ENCODE data around the gene AQP5. TPM values are rescaled to one million over a fixed set of nuclear protein-coding genes. Genes with fewer than 3 reads are reported as not detected.

AQP5 gene
- total and polyA plus RNA-seq, 2 of the 8 experiments (the other 6 are each of a cell fraction or from before 2014, with no cell fraction given), result 2.5 to 3.2 TPM

GRCh38 chr12:49974231-49974675 is 12.6 kb downstream of the AQP5 start:
- no peak overlapping the region for H2BK5ac ChIP-seq (ENCODE audit: low read depth, low read length)
- TF ChIP-seq CTCF (IDR thresholded peaks at IDR 0.05; ENCODE audit: control extremely low read depth in 1 of 3, insufficient read depth in 1 of 3, low read depth in 1 of 3, low read length in 3 of 3), result peak in 2 of 3 experiments; percentile 50 to 52; a peak in 3 of 4 replicates
- peak; percentile 45 to 58 for TF ChIP-seq RAD21 (IDR thresholded peaks at IDR 0.05 in 1 of 2, conservative IDR thresholded peaks at IDR 0.05 in 1 of 2; ENCODE audit: low read depth in 2 of 2, low read length in 2 of 2)
- no peak for TF ChIP-seq PHF8 (conservative IDR thresholded peaks at IDR 0.05; ENCODE audit: low read depth, low read length)
- peak in 1 of 2 experiments; percentile 54 for DNase-seq (ENCODE audit: low read depth in 1 of 2, low spot score in 2 of 2)
- no peaks in the 10 kb centered on the region for H3K9me3 ChIP-seq (ENCODE audit: insufficient read depth in 2 of 2, low read depth in 1 of 2, low read length in 1 of 2)
- H3K56ac ChIP-seq (replicated peaks; ENCODE audit: insufficient read length, low read depth, low read length), result no peak overlapping the region
- no peaks in the 10 kb centered on the region for H3K36me3 ChIP-seq (ENCODE audit: control insufficient read depth in 2 of 4, insufficient read depth in 4 of 4, low read length in 3 of 4)
- H3K79me2 ChIP-seq (ENCODE audit: control insufficient read depth in 1 of 2, insufficient read depth in 2 of 2, low read length in 2 of 2), result no peaks in the 10 kb centered on the region
- CTCF ChIA-PET (ENCODE audit: partially characterized antibody), result interaction anchor here (0.6 to 23.0 kb wide), 19 partner anchors 5 to 1822 kb away, joined by 3 to 420 read pairs (median 3); partner anchors contain the start of genes AQP5, AQP6 and ASIC1
- POLR2A ChIA-PET (ENCODE audit: partially characterized antibody), result no interaction called here
- H3K27me3 ChIP-seq (replicated peaks in 1 of 4; ENCODE audit: control insufficient read depth in 3 of 4, extremely low read depth in 1 of 4, insufficient read depth in 3 of 4, low read length in 3 of 4), result peaks cover 0 to 4% (median 2%) of the 10 kb centered on the region in 4 experiments; a peak in 2 of 7 replicates
- H3K9ac ChIP-seq (replicated peaks in 1 of 4; ENCODE audit: extremely low read depth in 1 of 4, low read depth in 3 of 4, low read length in 3 of 4), result no peak overlapping the region
- H2BK15ac ChIP-seq (ENCODE audit: low read length), result 0 out of 2 replicates have a peak overlapping the region, but pooled peaks have one; percentile 72
- H4K91ac ChIP-seq (replicated peaks; ENCODE audit: insufficient read length, low read length), result no peak overlapping the region
- H2AK5ac ChIP-seq (ENCODE audit: low read depth, low read length), result no peak overlapping the region
- H4K5ac ChIP-seq (ENCODE audit: insufficient read length, low read depth, low read length), result no peak overlapping the region
- H4K20me1 ChIP-seq (replicated peaks in 1 of 2; ENCODE audit: control insufficient read depth in 1 of 2, insufficient read depth in 2 of 2, low read length in 2 of 2), result no peaks in the 10 kb centered on the region
- H3K27ac ChIP-seq (ENCODE audit: low read depth, low read length), result no peak overlapping the region
- peak overlapping the region; percentile 16; the same call in 1 of the 2 replicates for H4K8ac ChIP-seq (ENCODE audit: extremely low read depth, insufficient read depth, low read length)
- H3K4me2 ChIP-seq (ENCODE audit: insufficient read depth in 1 of 2, low read depth in 2 of 2, low read length in 2 of 2), result no peak overlapping the region
- no peak for FAIRE-seq
- no peak overlapping the region for H3K14ac ChIP-seq (ENCODE audit: insufficient read length)
- H2BK20ac ChIP-seq (ENCODE audit: low read length), result no peak overlapping the region
- no peak overlapping the region for H2BK120ac ChIP-seq (replicated peaks; ENCODE audit: low read depth, low read length)
- no peak overlapping the region for H2BK12ac ChIP-seq (ENCODE audit: low read depth, low read length)
- H3K23me2 ChIP-seq (ENCODE audit: low read depth, low read length), result no peaks in the 10 kb centered on the region
- WGBS, 2 experiments (ENCODE audit: extremely low coverage in 1 of 2, insufficient coverage in 1 of 2, insufficient read length in 1 of 2, insufficient replicate concordance in 2 of 2, low coverage in 1 of 2, low lambda C conversion rate in 2 of 2, missing lambda C conversion rate in 1 of 2), result 89% methylated on average over 14 of the region's 15 CpGs; no CpG with 5 or more reads in 1 of the 2 experiments
- no peak overlapping the region for H3K18ac ChIP-seq (ENCODE audit: extremely low read depth, low read length)
- H3K4ac ChIP-seq (replicated peaks; ENCODE audit: insufficient read length, low read depth, low read length), result no peak overlapping the region
- H2AFZ ChIP-seq (ENCODE audit: low read length), result no peak overlapping the region
- H3K4me3 ChIP-seq (ENCODE audit: extremely low read depth in 1 of 4, insufficient read depth in 2 of 4, low read depth in 3 of 4, low read length in 4 of 4), result no peak overlapping the region
- no peak overlapping the region for H3K23ac ChIP-seq (ENCODE audit: insufficient read length)
- H3K4me1 ChIP-seq (replicated peaks in 1 of 4; ENCODE audit: control insufficient read depth in 3 of 4, insufficient read depth in 4 of 4, low read length in 3 of 4), result peaks cover 0 to 9% (median 3%) of the 10 kb centered on the region in 4 experiments; a peak in 3 of 7 replicates
- no peaks in the 10 kb centered on the region for H3K79me1 ChIP-seq (ENCODE audit: low read depth, low read length)

Data from H1 (cell line).